A673 (cell line): Measurements from ENCODE around the gene RAB44. TPM values are rescaled to one million over a fixed set of nuclear protein-coding genes. Genes with fewer than 3 reads are reported as not detected.

Experiments used
- BruUV-seq: library from RNA; stranded (reverse); fragments of 400-500 nt; replicated peaks from 2 replicates; lab custom pipeline; 2021; lab: Mats Ljungman, UMichigan
- CTCF ChIA-PET: fragments of 300-600 bp; sonication (Branson Sonifier 250); formaldehyde crosslinking; loops from one replicate; lab custom pipeline; 2022; ENCODE audit warnings: antibody characterized with exemption; lab: Charles Lee
- POLR2A ChIA-PET: fragments of 300-600 bp; sonication (Branson Sonifier 250); formaldehyde crosslinking; loops from one replicate; lab custom pipeline; 2022; ENCODE audit warnings: antibody characterized with exemption; ENCODE audit not compliant: low non-redundant PET; lab: Charles Lee
- DNase-seq: peaks from one replicate; pipeline ENCODE4 v3.0.0-alpha.2; 2015; ENCODE audit warnings: low spot score
- H3K27ac ChIP-seq: fragments of 200-600 bp; sonication (generic); 2 replicates; pipeline ENCODE4 v1.5.1; 2016; ENCODE audit warnings: mixed run types, low read depth, mild to moderate bottlenecking, mixed read lengths, antibody characterized with exemption, low read length; ENCODE audit not compliant: poor library complexity, severe bottlenecking
- H3K27me3 ChIP-seq: fragments of 200-600 bp; sonication (generic); replicated peaks from 2 replicates; pipeline ENCODE4 v1.6.1; 2017; ENCODE audit warnings: mixed run types, low read depth, mild to moderate bottlenecking, mixed read lengths, antibody characterized with exemption, low read length; ENCODE audit not compliant: insufficient read depth, poor library complexity
- H3K36me3 ChIP-seq: fragments of 200-600 bp; sonication (generic); 2 replicates; pipeline ENCODE4 v1.6.1; 2016; ENCODE audit warnings: mixed run types, mild to moderate bottlenecking, mixed read lengths, antibody characterized with exemption, low read length; ENCODE audit not compliant: insufficient read depth, poor library complexity, severe bottlenecking
- H3K4me1 ChIP-seq: fragments of 200-600 bp; sonication (generic); 2 replicates; pipeline ENCODE4 v1.6.1; 2017; ENCODE audit warnings: mixed run types, mild to moderate bottlenecking, mixed read lengths, antibody characterized with exemption, low read length; ENCODE audit not compliant: insufficient read depth, poor library complexity, severe bottlenecking
- H3K4me3 ChIP-seq: fragments of 200-600 bp; sonication (generic); 2 replicates; pipeline ENCODE4 v1.5.1; 2016; ENCODE audit warnings: low read depth, mixed run types, mild to moderate bottlenecking, mixed read lengths, low read length; ENCODE audit not compliant: poor library complexity, severe bottlenecking
- H3K9me3 ChIP-seq: fragments of 200-600 bp; sonication (generic); 2 replicates; pipeline ENCODE4 v1.6.1; 2016; ENCODE audit warnings: mixed run types, low read depth, mild to moderate bottlenecking, mixed read lengths, antibody characterized with exemption, low read length; ENCODE audit not compliant: poor library complexity, severe bottlenecking
- EZH2 ChIP-seq: fragments of 200-600 bp; sonication (generic); IDR thresholded peaks from 2 replicates; pipeline ENCODE4 v1.6.1; 2017; ENCODE audit warnings: borderline replicate concordance, low read depth, mild to moderate bottlenecking, mixed read lengths, antibody characterized with exemption, low read length; ENCODE audit not compliant: poor library complexity, severe bottlenecking
- intact Hi-C: fragments of 100-400 bp; cut with micrococcal nuclease; formaldehyde crosslinking; loops from one replicate; pipeline ENCODE4 v1.10.0; 2022; ENCODE audit not compliant: unreplicated experiment
- total RNA-seq: library from RNA; stranded (reverse); gene quantifications from 2 replicates; pipeline ENCODE4 v1.2.3, GENCODE V29; 2021
- TF ChIP-seq, protein P1 (sequence below): fragments of 300-800, 200-600 bp; sonication (generic); conservative IDR thresholded peaks from 2 replicates; pipeline ENCODE4 v1.5.1; 2017; ENCODE audit warnings: low read depth, mild to moderate bottlenecking, antibody characterized with exemption, low read length, moderate library complexity, mixed read lengths

The RAB44 gene
- total RNA-seq, 1 experiment from 2014 or later: not detected

DNA sequence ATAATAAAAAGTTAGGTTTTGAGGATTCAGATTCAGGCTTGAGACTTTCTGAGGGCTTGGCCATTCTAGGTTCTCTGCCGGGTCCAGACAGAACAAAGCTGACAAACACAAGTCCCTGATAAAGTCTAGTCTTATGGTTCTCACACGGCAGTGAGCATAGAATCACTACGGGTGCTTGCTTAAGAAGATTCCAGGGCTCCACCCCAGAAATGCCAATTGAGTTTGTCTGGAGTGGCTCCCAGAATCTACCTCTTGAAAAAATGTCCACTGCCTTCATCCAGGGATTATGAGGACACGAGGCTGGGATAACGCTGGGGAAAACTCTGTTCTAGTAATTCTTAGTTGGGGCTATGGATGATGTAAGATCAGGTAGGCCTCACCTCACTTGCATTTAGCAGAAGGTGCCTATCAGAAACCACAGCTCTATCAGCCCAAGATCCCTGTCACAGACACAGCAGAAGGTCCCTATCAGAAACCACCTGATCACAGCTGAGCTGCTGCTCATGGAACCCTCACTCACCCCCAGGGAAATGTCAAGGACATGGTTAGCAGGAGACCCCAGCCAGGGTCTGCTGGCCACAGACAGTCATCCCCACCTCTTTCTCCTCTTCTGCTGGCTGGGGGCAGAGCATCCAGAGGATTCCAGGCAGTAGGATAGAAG, 52.3 kb downstream of the RAB44 start:
- TF ChIP-seq, protein P1, sequence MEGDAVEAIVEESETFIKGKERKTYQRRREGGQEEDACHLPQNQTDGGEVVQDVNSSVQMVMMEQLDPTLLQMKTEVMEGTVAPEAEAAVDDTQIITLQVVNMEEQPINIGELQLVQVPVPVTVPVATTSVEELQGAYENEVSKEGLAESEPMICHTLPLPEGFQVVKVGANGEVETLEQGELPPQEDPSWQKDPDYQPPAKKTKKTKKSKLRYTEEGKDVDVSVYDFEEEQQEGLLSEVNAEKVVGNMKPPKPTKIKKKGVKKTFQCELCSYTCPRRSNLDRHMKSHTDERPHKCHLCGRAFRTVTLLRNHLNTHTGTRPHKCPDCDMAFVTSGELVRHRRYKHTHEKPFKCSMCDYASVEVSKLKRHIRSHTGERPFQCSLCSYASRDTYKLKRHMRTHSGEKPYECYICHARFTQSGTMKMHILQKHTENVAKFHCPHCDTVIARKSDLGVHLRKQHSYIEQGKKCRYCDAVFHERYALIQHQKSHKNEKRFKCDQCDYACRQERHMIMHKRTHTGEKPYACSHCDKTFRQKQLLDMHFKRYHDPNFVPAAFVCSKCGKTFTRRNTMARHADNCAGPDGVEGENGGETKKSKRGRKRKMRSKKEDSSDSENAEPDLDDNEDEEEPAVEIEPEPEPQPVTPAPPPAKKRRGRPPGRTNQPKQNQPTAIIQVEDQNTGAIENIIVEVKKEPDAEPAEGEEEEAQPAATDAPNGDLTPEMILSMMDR: no peak
- no peak for TF ChIP-seq EZH2
- intact Hi-C loops: no loop called here
- Histone ChIP-seq H3K27me3 (no peaks in the 10 kb centered on the region), H3K36me3 (no peaks in the 10 kb centered on the region), H3K9me3 (no peaks in the 10 kb centered on the region), H3K27ac (no peak overlapping the region), H3K4me3 (no peak overlapping the region), H3K4me1 (no peaks in the 10 kb centered on the region)
- no TSS peak for BruUV-seq
- CTCF ChIA-PET: no interaction called here
- POLR2A ChIA-PET: no interaction called here
- no peak for DNase-seq

DNA sequence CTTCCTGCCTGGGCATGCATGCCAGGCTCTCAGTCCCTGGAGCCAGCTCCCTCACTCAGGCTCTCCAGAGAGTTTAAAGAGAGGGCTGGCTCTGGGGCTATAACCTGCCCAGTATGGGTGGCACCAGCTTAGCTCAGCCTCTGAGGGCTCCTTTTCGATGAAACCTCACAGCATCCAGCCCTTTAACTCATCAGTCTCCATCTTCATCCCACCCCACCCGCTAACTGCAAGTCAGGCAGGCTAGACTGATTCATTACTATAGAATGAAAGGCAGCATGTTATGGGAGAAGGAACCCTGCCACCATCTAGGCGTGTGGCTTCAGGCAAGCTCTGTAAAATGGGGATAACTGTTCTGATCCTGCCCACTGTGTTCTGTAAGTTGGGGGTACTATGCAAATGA, 53.5 kb downstream of the RAB44 start:
- no peak for DNase-seq
- ChIA-PET CTCF (no interaction called here), POLR2A (no interaction called here)
- TF ChIP-seq, protein P1: no peak
- TF ChIP-seq EZH2: no peak
- H3K4me1 ChIP-seq: no peaks in the 10 kb centered on the region
- no peak overlapping the region for H3K27ac ChIP-seq
- H3K9me3 ChIP-seq: no peaks in the 10 kb centered on the region
- H3K4me3 ChIP-seq: no peak overlapping the region
- intact Hi-C loops: no loop called here
- no peaks in the 10 kb centered on the region for H3K27me3 ChIP-seq
- no peaks in the 10 kb centered on the region for H3K36me3 ChIP-seq
- BruUV-seq: no TSS peak

DNA sequence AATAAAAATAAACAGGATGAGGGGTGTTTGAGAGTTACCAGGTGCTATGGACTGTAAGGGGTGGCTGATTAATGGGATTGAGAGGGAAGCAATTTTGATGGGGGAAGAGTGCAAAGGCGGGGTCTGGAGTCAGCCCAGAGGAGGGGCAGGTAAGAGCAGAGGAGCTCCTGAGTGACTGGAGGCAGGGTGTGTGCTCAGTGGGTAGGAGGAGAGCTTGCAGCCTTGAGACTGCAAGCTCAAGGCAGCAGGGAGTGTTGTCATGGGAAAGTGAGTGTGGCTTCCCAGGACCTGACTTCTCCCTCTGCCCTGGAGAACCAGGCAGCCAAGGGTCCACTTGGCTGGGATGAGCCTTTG, 54.2 kb downstream of the RAB44 start:
- H3K9me3 ChIP-seq: no peaks in the 10 kb centered on the region
- no TSS peak for BruUV-seq
- no peaks in the 10 kb centered on the region for H3K36me3 ChIP-seq
- H3K27ac ChIP-seq: no peak overlapping the region
- POLR2A ChIA-PET: no interaction called here
- H3K4me1 ChIP-seq: no peaks in the 10 kb centered on the region
- intact Hi-C loops: no loop called here
- TF ChIP-seq, protein P1: no peak
- no peak for TF ChIP-seq EZH2
- no peak for DNase-seq
- H3K4me3 ChIP-seq: no peak overlapping the region
- no peaks in the 10 kb centered on the region for H3K27me3 ChIP-seq
- CTCF ChIA-PET: no interaction called here
